ENCODE measurements around the gene ORM1. TPM values are rescaled to one million over a fixed set of nuclear protein-coding genes. Genes with fewer than 3 reads are reported as not detected.

ORM1 gene
- total RNA-seq, 4 donors from 2014 or later: not detected

- TF ChIP-seq CTCF (IDR thresholded peaks at IDR 0.05) (no peak), POLR2A (IDR thresholded peaks at IDR 0.05) (no peak)
- intact Hi-C loops (cut with DNase I; ENCODE audit: low total_unique reads): no loop called here
- 34 to 38% methylated on average over 11 to 14 of the region's 14 CpGs for WGBS, 2 donors
- DNase-seq (ENCODE audit: low spot score in 2 of 2): peak in 1 of 2 donors; percentile 86
- H3K4me3 ChIP-seq (ENCODE audit: low read depth, poor library complexity, severe bottlenecking): no peak overlapping the region
Measured at GRCh38 chr9:114371973-114372917, 49.3 kb downstream of the ORM1 start.

GRCh38 chr9:114372921-114373448 lies 50.1 kb downstream of the ORM1 start:
- TF ChIP-seq CTCF (IDR thresholded peaks at IDR 0.05): no peak
- TF ChIP-seq POLR2A (IDR thresholded peaks at IDR 0.05): no peak
- 46 to 63% methylated on average over 8 to 9 of the region's 9 CpGs for WGBS, 2 donors
- intact Hi-C loops (cut with DNase I; ENCODE audit: low total_unique reads): no loop called here
- no peak overlapping the region for H3K4me3 ChIP-seq (ENCODE audit: low read depth, poor library complexity, severe bottlenecking)
- DNase-seq (ENCODE audit: low spot score in 2 of 2): peak in 1 of 2 donors; percentile 91

GRCh38 chr9:114373960-114374730 lies 51.2 kb downstream of the ORM1 start:
- DNase-seq (ENCODE audit: low spot score in 2 of 2): no peak
- intact Hi-C loops (cut with DNase I; ENCODE audit: low total_unique reads): no loop called here
- WGBS, 2 donors: 91 to 92% methylated on average over 16 of the region's 16 CpGs
- TF ChIP-seq POLR2A (IDR thresholded peaks at IDR 0.05) (no peak), CTCF (IDR thresholded peaks at IDR 0.05) (no peak)
- no peak overlapping the region for H3K4me3 ChIP-seq (ENCODE audit: low read depth, poor library complexity, severe bottlenecking)

- no peak for TF ChIP-seq CTCF (IDR thresholded peaks at IDR 0.05)
- no peak for TF ChIP-seq POLR2A (IDR thresholded peaks at IDR 0.05)
- no peak overlapping the region for H3K4me3 ChIP-seq (ENCODE audit: low read depth, poor library complexity, severe bottlenecking)
- DNase-seq (ENCODE audit: low spot score in 2 of 2): no peak
- intact Hi-C loops (cut with DNase I; ENCODE audit: low total_unique reads): no loop called here
- 87 to 92% methylated on average over 9 of the region's 9 CpGs for WGBS, 2 donors
Measured at GRCh38 chr9:114374936-114375335, 52.0 kb downstream of the ORM1 start.

GRCh38 chr9:114375386-114376175 lies 52.7 kb downstream of the ORM1 start:
- TF ChIP-seq POLR2A (IDR thresholded peaks at IDR 0.05) (no peak), CTCF (IDR thresholded peaks at IDR 0.05) (no peak)
- intact Hi-C loops (cut with DNase I; ENCODE audit: low total_unique reads): no loop called here
- DNase-seq (ENCODE audit: low spot score in 2 of 2): no peak
- H3K4me3 ChIP-seq (ENCODE audit: low read depth, poor library complexity, severe bottlenecking): no peak overlapping the region
- 87 to 88% methylated on average over 9 of the region's 9 CpGs for WGBS, 2 donors
